Measurements from ENCODE around the gene AIF1. TPM values are rescaled to one million over a fixed set of nuclear protein-coding genes. Genes with fewer than 3 reads are reported as not detected.

The AIF1 gene
- total RNA-seq, 1 experiment from 2014 or later: 2.2 TPM

DNA sequence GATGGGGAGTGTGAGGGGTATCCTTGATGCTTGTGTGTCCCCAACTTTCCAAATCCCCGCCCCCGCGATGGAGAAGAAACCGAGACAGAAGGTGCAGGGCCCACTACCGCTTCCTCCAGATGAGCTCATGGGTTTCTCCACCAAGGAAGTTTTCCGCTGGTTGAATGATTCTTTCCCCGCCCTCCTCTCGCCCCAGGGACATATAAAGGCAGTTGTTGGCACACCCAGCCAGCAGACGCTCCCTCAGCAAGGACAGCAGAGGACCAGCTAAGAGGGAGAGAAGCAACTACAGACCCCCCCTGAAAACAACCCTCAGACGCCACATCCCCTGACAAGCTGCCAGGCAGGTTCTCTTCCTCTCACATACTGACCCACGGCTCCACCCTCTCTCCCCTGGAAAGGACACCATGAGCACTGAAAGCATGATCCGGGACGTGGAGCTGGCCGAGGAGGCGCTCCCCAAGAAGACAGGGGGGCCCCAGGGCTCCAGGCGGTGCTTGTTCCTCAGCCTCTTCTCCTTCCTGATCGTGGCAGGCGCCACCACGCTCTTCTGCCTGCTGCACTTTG lies 39.6 kb upstream of the AIF1 start, which contains the start of gene TNF:
TSS of gene TNF (plus strand) at position 231 of the 567 bp plus-strand sequence. CDS start at position 408, 177 bp downstream.
- no peaks in the 10 kb centered on the region for H3K27me3 Mint-ChIP-seq (ENCODE audit: insufficient read depth, unreplicated experiment)
- no TSS peak for BruUV-seq (replicated peaks)
- CTCF ChIA-PET: interaction anchor here (0.5 to 1.1 kb wide), 3 partner anchors 24 to 553 kb away, joined by 3 read pairs; partner anchors contain the start of gene NFKBIL1
- DNase-seq: no peak
- no peaks in the 10 kb centered on the region for H3K9me3 ChIP-seq
- H3K27ac Mint-ChIP-seq (ENCODE audit: unreplicated experiment): peak within 1 kb of the TSS; percentile 53
- H3K27me3 ChIP-seq (replicated peaks; ENCODE audit: control insufficient read depth, insufficient read depth, low read length): no peaks in the 10 kb centered on the region
- H3K9me3 Mint-ChIP-seq (ENCODE audit: unreplicated experiment): no peaks in the 10 kb centered on the region
- intact Hi-C loops (cut with micrococcal nuclease; ENCODE audit: unreplicated experiment): no loop called here
- POLR2A ChIA-PET: no interaction called here
- H3K4me1 ChIP-seq: peaks cover 10% of the 10 kb centered on the region
- no peak within 1 kb of the TSS for H3K4me3 ChIP-seq (ENCODE audit: low read depth, low read length)
- peaks cover 15% of the 10 kb centered on the region for H3K4me1 Mint-ChIP-seq (ENCODE audit: low read depth, unreplicated experiment)
- no peaks in the 10 kb centered on the region for H3K36me3 Mint-ChIP-seq (ENCODE audit: insufficient read depth, unreplicated experiment)
- TF ChIP-seq, protein P1, sequence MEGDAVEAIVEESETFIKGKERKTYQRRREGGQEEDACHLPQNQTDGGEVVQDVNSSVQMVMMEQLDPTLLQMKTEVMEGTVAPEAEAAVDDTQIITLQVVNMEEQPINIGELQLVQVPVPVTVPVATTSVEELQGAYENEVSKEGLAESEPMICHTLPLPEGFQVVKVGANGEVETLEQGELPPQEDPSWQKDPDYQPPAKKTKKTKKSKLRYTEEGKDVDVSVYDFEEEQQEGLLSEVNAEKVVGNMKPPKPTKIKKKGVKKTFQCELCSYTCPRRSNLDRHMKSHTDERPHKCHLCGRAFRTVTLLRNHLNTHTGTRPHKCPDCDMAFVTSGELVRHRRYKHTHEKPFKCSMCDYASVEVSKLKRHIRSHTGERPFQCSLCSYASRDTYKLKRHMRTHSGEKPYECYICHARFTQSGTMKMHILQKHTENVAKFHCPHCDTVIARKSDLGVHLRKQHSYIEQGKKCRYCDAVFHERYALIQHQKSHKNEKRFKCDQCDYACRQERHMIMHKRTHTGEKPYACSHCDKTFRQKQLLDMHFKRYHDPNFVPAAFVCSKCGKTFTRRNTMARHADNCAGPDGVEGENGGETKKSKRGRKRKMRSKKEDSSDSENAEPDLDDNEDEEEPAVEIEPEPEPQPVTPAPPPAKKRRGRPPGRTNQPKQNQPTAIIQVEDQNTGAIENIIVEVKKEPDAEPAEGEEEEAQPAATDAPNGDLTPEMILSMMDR (IDR thresholded peaks at IDR 0.05; ENCODE audit: insufficient read depth in 1 of 2, low read depth in 1 of 2, low read length in 1 of 2, severe bottlenecking in 1 of 2, unreplicated experiment in 1 of 2): no peak
- H3K4me3 Mint-ChIP-seq (ENCODE audit: unreplicated experiment): no peak within 1 kb of the TSS
- no peaks in the 10 kb centered on the region for H3K36me3 ChIP-seq (ENCODE audit: control insufficient read depth, insufficient read depth, low read length)

DNA sequence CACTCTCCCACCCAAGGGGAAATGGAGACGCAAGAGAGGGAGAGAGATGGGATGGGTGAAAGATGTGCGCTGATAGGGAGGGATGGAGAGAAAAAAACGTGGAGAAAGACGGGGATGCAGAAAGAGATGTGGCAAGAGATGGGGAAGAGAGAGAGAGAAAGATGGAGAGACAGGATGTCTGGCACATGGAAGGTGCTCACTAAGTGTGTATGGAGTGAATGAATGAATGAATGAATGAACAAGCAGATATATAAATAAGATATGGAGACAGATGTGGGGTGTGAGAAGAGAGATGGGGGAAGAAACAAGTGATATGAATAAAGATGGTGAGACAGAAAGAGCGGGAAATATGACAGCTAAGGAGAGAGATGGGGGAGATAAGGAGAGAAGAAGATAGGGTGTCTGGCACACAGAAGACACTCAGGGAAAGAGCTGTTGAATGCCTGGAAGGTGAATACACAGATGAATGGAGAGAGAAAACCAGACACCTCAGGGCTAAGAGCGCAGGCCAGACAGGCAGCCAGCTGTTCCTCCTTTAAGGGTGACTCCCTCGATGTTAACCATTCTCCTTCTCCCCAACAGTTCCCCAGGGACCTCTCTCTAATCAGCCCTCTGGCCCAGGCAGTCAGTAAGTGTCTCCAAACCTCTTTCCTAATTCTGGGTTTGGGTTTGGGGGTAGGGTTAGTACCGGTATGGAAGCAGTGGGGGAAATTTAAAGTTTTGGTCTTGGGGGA lies 38.9 kb upstream of the AIF1 start:
- Mint-ChIP-seq H3K4me1 (ENCODE audit: low read depth, unreplicated experiment) (peaks cover 22% of the 10 kb centered on the region), H3K9me3 (ENCODE audit: unreplicated experiment) (no peaks in the 10 kb centered on the region), H3K36me3 (ENCODE audit: insufficient read depth, unreplicated experiment) (peaks cover 4% of the 10 kb centered on the region), H3K4me3 (ENCODE audit: unreplicated experiment) (no peak overlapping the region), H3K27me3 (ENCODE audit: insufficient read depth, unreplicated experiment) (no peaks in the 10 kb centered on the region), H3K27ac (ENCODE audit: unreplicated experiment) (no peak overlapping the region)
- Histone ChIP-seq H3K27me3 (replicated peaks; ENCODE audit: control insufficient read depth, insufficient read depth, low read length) (no peaks in the 10 kb centered on the region), H3K4me1 (peaks cover 14% of the 10 kb centered on the region), H3K9me3 (no peaks in the 10 kb centered on the region), H3K36me3 (ENCODE audit: control insufficient read depth, insufficient read depth, low read length) (no peaks in the 10 kb centered on the region), H3K4me3 (ENCODE audit: low read depth, low read length) (no peak overlapping the region)
- TF ChIP-seq, protein P1 (IDR thresholded peaks at IDR 0.05; ENCODE audit: insufficient read depth in 1 of 2, low read depth in 1 of 2, low read length in 1 of 2, severe bottlenecking in 1 of 2, unreplicated experiment in 1 of 2): no peak
- ChIA-PET CTCF (interaction anchor here (0.5 to 1.1 kb wide), 4 partner anchors 20 to 28 kb away, joined by 3 to 4 read pairs (median 3); partner anchors contain the start of gene NFKBIL1), POLR2A (no interaction called here)
- BruUV-seq (replicated peaks): no TSS peak
- no peak for DNase-seq
- intact Hi-C loops (cut with micrococcal nuclease; ENCODE audit: unreplicated experiment): no loop called here

DNA sequence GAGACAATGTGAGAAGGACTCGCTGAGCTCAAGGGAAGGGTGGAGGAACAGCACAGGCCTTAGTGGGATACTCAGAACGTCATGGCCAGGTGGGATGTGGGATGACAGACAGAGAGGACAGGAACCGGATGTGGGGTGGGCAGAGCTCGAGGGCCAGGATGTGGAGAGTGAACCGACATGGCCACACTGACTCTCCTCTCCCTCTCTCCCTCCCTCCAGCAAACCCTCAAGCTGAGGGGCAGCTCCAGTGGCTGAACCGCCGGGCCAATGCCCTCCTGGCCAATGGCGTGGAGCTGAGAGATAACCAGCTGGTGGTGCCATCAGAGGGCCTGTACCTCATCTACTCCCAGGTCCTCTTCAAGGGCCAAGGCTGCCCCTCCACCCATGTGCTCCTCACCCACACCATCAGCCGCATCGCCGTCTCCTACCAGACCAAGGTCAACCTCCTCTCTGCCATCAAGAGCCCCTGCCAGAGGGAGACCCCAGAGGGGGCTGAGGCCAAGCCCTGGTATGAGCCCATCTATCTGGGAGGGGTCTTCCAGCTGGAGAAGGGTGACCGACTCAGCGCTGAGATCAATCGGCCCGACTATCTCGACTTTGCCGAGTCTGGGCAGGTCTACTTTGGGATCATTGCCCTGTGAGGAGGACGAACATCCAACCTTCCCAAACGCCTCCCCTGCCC lies 38.0 kb upstream of the AIF1 start:
- BruUV-seq (replicated peaks): no TSS peak
- Mint-ChIP-seq H3K36me3 (ENCODE audit: insufficient read depth, unreplicated experiment) (peaks cover 5% of the 10 kb centered on the region), H3K27ac (ENCODE audit: unreplicated experiment) (no peak overlapping the region), H3K27me3 (ENCODE audit: insufficient read depth, unreplicated experiment) (no peaks in the 10 kb centered on the region), H3K4me1 (ENCODE audit: low read depth, unreplicated experiment) (peaks cover 29% of the 10 kb centered on the region), H3K4me3 (ENCODE audit: unreplicated experiment) (no peak overlapping the region), H3K9me3 (ENCODE audit: unreplicated experiment) (no peaks in the 10 kb centered on the region)
- CTCF ChIA-PET: interaction anchor here (1.1 kb wide), 1 partner anchor 19 kb away, joined by 3 read pairs; no protein-coding TSS in a partner anchor
- Histone ChIP-seq H3K4me3 (ENCODE audit: low read depth, low read length) (no peak overlapping the region), H3K4me1 (peaks cover 14% of the 10 kb centered on the region), H3K9me3 (no peaks in the 10 kb centered on the region), H3K27me3 (replicated peaks; ENCODE audit: control insufficient read depth, insufficient read depth, low read length) (no peaks in the 10 kb centered on the region), H3K36me3 (ENCODE audit: control insufficient read depth, insufficient read depth, low read length) (no peaks in the 10 kb centered on the region)
- POLR2A ChIA-PET: no interaction called here
- TF ChIP-seq, protein P1 (IDR thresholded peaks at IDR 0.05; ENCODE audit: insufficient read depth in 1 of 2, low read depth in 1 of 2, low read length in 1 of 2, severe bottlenecking in 1 of 2, unreplicated experiment in 1 of 2): no peak
- intact Hi-C loops (cut with micrococcal nuclease; ENCODE audit: unreplicated experiment): no loop called here
- DNase-seq: no peak

Measured in Caco-2 (cell line).